Endothelial cell of coronary artery (primary cell): ENCODE results near the gene SDR42E2. TPM values are rescaled to one million over a fixed set of nuclear protein-coding genes. Genes with fewer than 3 reads are reported as not detected.

Experiments
- total RNA-seq: library from RNA; depleted of rRNA; stranded (reverse); fragments of >200 nt; gene quantifications from 2 replicates; pipeline ENCODE4 v1.2.3, GENCODE V29; 2014

SDR42E2 gene
- total RNA-seq = under 0.01 and 0.09 TPM in 2 replicates

GRCh38 chr16:22161999-22162655 is at the start of gene SDR42E2:
Gene SDR42E2, plus strand, starts transcription at chr16:22162506. Its CDS starts 3,077 bp downstream, at chr16:22165583.

GRCh38 chr16:22206013-22206841 is 43.9 kb downstream of the SDR42E2 start, which contains the start of gene EEF2K:
Gene EEF2K, plus strand, starts transcription at chr16:22206278. Its CDS starts 19,452 bp downstream, at chr16:22225730.

Other genes starting within 250 kb of the SDR42E2 start
- 236 and 249 TPM in 2 replicates for gene UQCRC2, start 209.1 kb upstream of the SDR42E2 start, total RNA-seq
- not detected in 2 replicates for gene PDZD9, start 161.4 kb upstream of the SDR42E2 start, total RNA-seq
- gene MOSMO, start 154.4 kb upstream of the SDR42E2 start, total RNA-seq = 12.9 and 13.6 TPM in 2 replicates
- gene VWA3A, start 70.0 kb upstream of the SDR42E2 start, total RNA-seq = not detected in 2 replicates
- gene EEF2K, start 43.8 kb downstream of the SDR42E2 start, total RNA-seq = 28.0 and 28.1 TPM in 2 replicates
- gene POLR3E, start 134.9 kb downstream of the SDR42E2 start, total RNA-seq = 48.9 and 56.5 TPM in 2 replicates
- gene CDR2, start 212.1 kb downstream of the SDR42E2 start, total RNA-seq = 45.0 and 52.8 TPM in 2 replicates